ENCODE results near the gene IMMP2L. TPM values are rescaled to one million over a fixed set of nuclear protein-coding genes. Genes with fewer than 3 reads are reported as not detected.
"Not testable (repeated sequence)": the region's sequence is repeated elsewhere in the genome, so short reads cannot be mapped to it uniquely, and the experiment has no call there.

Gene IMMP2L
- total and polyA plus RNA-seq, 2 of the 8 experiments (the other 6 are each of a cell fraction or from before 2014, with no cell fraction given), result 2.3 to 10.1 TPM

- H4K20me1 ChIP-seq (replicated peaks in 1 of 2; ENCODE audit: control insufficient read depth in 1 of 2, insufficient read depth in 2 of 2, low read length in 2 of 2); H3K4me3 ChIP-seq (ENCODE audit: extremely low read depth in 1 of 4, insufficient read depth in 2 of 4, low read depth in 3 of 4, low read length in 4 of 4); H3K4me2 ChIP-seq (ENCODE audit: insufficient read depth in 1 of 2, low read depth in 2 of 2, low read length in 2 of 2); H3K27ac ChIP-seq (ENCODE audit: low read depth, low read length); H3K14ac ChIP-seq (ENCODE audit: insufficient read length); H2BK20ac ChIP-seq (ENCODE audit: low read length); H3K9ac ChIP-seq (replicated peaks in 1 of 4; ENCODE audit: extremely low read depth in 1 of 4, low read depth in 3 of 4, low read length in 3 of 4); H3K56ac ChIP-seq (replicated peaks; ENCODE audit: insufficient read length, low read depth, low read length); H3K36me3 ChIP-seq (ENCODE audit: control insufficient read depth in 2 of 4, insufficient read depth in 4 of 4, low read length in 3 of 4); H4K91ac ChIP-seq (replicated peaks; ENCODE audit: insufficient read length, low read length); H2AK5ac ChIP-seq (ENCODE audit: low read depth, low read length); CTCF ChIA-PET (ENCODE audit: partially characterized antibody); H3K23ac ChIP-seq (ENCODE audit: insufficient read length); H3K4me1 ChIP-seq (replicated peaks in 1 of 4; ENCODE audit: control insufficient read depth in 3 of 4, insufficient read depth in 4 of 4, low read length in 3 of 4); H2BK12ac ChIP-seq (ENCODE audit: low read depth, low read length); H4K8ac ChIP-seq (ENCODE audit: extremely low read depth, insufficient read depth, low read length); H2BK120ac ChIP-seq (replicated peaks; ENCODE audit: low read depth, low read length); H3K27me3 ChIP-seq (replicated peaks in 1 of 4; ENCODE audit: control insufficient read depth in 3 of 4, extremely low read depth in 1 of 4, insufficient read depth in 3 of 4, low read length in 3 of 4); H3K18ac ChIP-seq (ENCODE audit: extremely low read depth, low read length); H3K23me2 ChIP-seq (ENCODE audit: low read depth, low read length); H2BK5ac ChIP-seq (ENCODE audit: low read depth, low read length); H2BK15ac ChIP-seq (ENCODE audit: low read length); H4K5ac ChIP-seq (ENCODE audit: insufficient read length, low read depth, low read length); H2AFZ ChIP-seq (ENCODE audit: low read length); FAIRE-seq; H3K4ac ChIP-seq (replicated peaks; ENCODE audit: insufficient read length, low read depth, low read length); H3K79me2 ChIP-seq (ENCODE audit: control insufficient read depth in 1 of 2, insufficient read depth in 2 of 2, low read length in 2 of 2); H3K79me1 ChIP-seq (ENCODE audit: low read depth, low read length); POLR2A ChIA-PET (ENCODE audit: partially characterized antibody); DNase-seq (ENCODE audit: low read depth in 1 of 2, low spot score in 2 of 2): not testable (repeated sequence)
- WGBS, 2 experiments (ENCODE audit: extremely low coverage in 1 of 2, insufficient coverage in 1 of 2, insufficient read length in 1 of 2, insufficient replicate concordance in 2 of 2, low coverage in 1 of 2, low lambda C conversion rate in 2 of 2, missing lambda C conversion rate in 1 of 2), result 94% methylated on average over 6 of the region's 7 CpGs; no CpG with 5 or more reads in 1 of the 2 experiments
- peaks cover 21 to 24% of the 10 kb centered on the region in 2 experiments for H3K9me3 ChIP-seq (ENCODE audit: insufficient read depth in 2 of 2, low read depth in 1 of 2, low read length in 1 of 2)
Measured at GRCh38 chr7:110660637-110661036, 901.7 kb downstream of the IMMP2L start.

Measured in H1 (cell line).